Measurements from ENCODE around the gene CRYAB. TPM values are rescaled to one million over a fixed set of nuclear protein-coding genes. Genes with fewer than 3 reads are reported as not detected.

CRYAB gene
- total RNA-seq, 1 experiment from 2014 or later, result 1.1 TPM

GRCh38 chr11:111954154-111954553, 42.6 kb upstream of the CRYAB start:
- Mint-ChIP-seq H3K4me1 (ENCODE audit: low read depth, unreplicated experiment) (no peaks in the 10 kb centered on the region), H3K27ac (ENCODE audit: unreplicated experiment) (no peak overlapping the region), H3K9me3 (ENCODE audit: unreplicated experiment) (peaks cover 9% of the 10 kb centered on the region), H3K4me3 (ENCODE audit: unreplicated experiment) (no peak overlapping the region), H3K27me3 (ENCODE audit: insufficient read depth, unreplicated experiment) (no peaks in the 10 kb centered on the region), H3K36me3 (ENCODE audit: insufficient read depth, unreplicated experiment) (no peaks in the 10 kb centered on the region)
- H3K9me3 ChIP-seq, result 0 out of 2 replicates have a peak, but pooled peaks cover 11% of the 10 kb centered on the region
- H3K4me1 ChIP-seq, result no peaks in the 10 kb centered on the region
- no TSS peak for BruUV-seq (replicated peaks)
- H3K4me3 ChIP-seq (ENCODE audit: low read depth, low read length), result no peak overlapping the region
- POLR2A ChIA-PET, result no interaction called here
- no peak for TF ChIP-seq CTCF (IDR thresholded peaks at IDR 0.05; ENCODE audit: insufficient read depth in 1 of 2, low read depth in 1 of 2, low read length in 1 of 2, severe bottlenecking in 1 of 2, unreplicated experiment in 1 of 2)
- DNase-seq, result no peak
- CTCF ChIA-PET, result interaction anchor here (2.4 kb wide), 1 partner anchor 28 kb away, joined by 12 read pairs; no protein-coding TSS in a partner anchor
- no peaks in the 10 kb centered on the region for H3K27me3 ChIP-seq (replicated peaks; ENCODE audit: control insufficient read depth, insufficient read depth, low read length)
- no peaks in the 10 kb centered on the region for H3K36me3 ChIP-seq (ENCODE audit: control insufficient read depth, insufficient read depth, low read length)
- intact Hi-C loops (cut with micrococcal nuclease; ENCODE audit: unreplicated experiment), result no loop called here

GRCh38 chr11:111951565-111951964, 40.0 kb upstream of the CRYAB start:
- Mint-ChIP-seq H3K27me3 (ENCODE audit: insufficient read depth, unreplicated experiment) (no peaks in the 10 kb centered on the region), H3K4me1 (ENCODE audit: low read depth, unreplicated experiment) (no peaks in the 10 kb centered on the region), H3K4me3 (ENCODE audit: unreplicated experiment) (no peak overlapping the region), H3K36me3 (ENCODE audit: insufficient read depth, unreplicated experiment) (no peaks in the 10 kb centered on the region), H3K27ac (ENCODE audit: unreplicated experiment) (no peak overlapping the region), H3K9me3 (ENCODE audit: unreplicated experiment) (no peaks in the 10 kb centered on the region)
- no peak overlapping the region for H3K4me3 ChIP-seq (ENCODE audit: low read depth, low read length)
- no peak for DNase-seq
- H3K27me3 ChIP-seq (replicated peaks; ENCODE audit: control insufficient read depth, insufficient read depth, low read length), result no peaks in the 10 kb centered on the region
- H3K4me1 ChIP-seq, result no peaks in the 10 kb centered on the region
- BruUV-seq (replicated peaks), result no TSS peak
- intact Hi-C loops (cut with micrococcal nuclease; ENCODE audit: unreplicated experiment), result no loop called here
- 0 out of 2 replicates have a peak, but pooled peaks cover 11% of the 10 kb centered on the region for H3K9me3 ChIP-seq
- ChIA-PET CTCF (no interaction called here), POLR2A (no interaction called here)
- TF ChIP-seq CTCF (IDR thresholded peaks at IDR 0.05; ENCODE audit: insufficient read depth in 1 of 2, low read depth in 1 of 2, low read length in 1 of 2, severe bottlenecking in 1 of 2, unreplicated experiment in 1 of 2), result no peak
- H3K36me3 ChIP-seq (ENCODE audit: control insufficient read depth, insufficient read depth, low read length), result no peaks in the 10 kb centered on the region

GRCh38 chr11:111949519-111950426, 38.2 kb upstream of the CRYAB start:
- Histone ChIP-seq H3K9me3 (0 out of 2 replicates have a peak, but pooled peaks cover 11% of the 10 kb centered on the region), H3K4me1 (peaks cover 1% of the 10 kb centered on the region; the same call in 1 of the 2 replicates), H3K4me3 (ENCODE audit: low read depth, low read length) (no peak overlapping the region), H3K36me3 (ENCODE audit: control insufficient read depth, insufficient read depth, low read length) (no peaks in the 10 kb centered on the region), H3K27me3 (replicated peaks; ENCODE audit: control insufficient read depth, insufficient read depth, low read length) (no peaks in the 10 kb centered on the region)
- DNase-seq, result no peak
- no peak for TF ChIP-seq CTCF (IDR thresholded peaks at IDR 0.05; ENCODE audit: insufficient read depth in 1 of 2, low read depth in 1 of 2, low read length in 1 of 2, severe bottlenecking in 1 of 2, unreplicated experiment in 1 of 2)
- ChIA-PET POLR2A (no interaction called here), CTCF (no interaction called here)
- intact Hi-C loops (cut with micrococcal nuclease; ENCODE audit: unreplicated experiment), result no loop called here
- no TSS peak for BruUV-seq (replicated peaks)
- no peaks in the 10 kb centered on the region for H3K9me3 Mint-ChIP-seq (ENCODE audit: unreplicated experiment)
- no peak overlapping the region for H3K27ac Mint-ChIP-seq (ENCODE audit: unreplicated experiment)
- H3K27me3 Mint-ChIP-seq (ENCODE audit: insufficient read depth, unreplicated experiment), result no peaks in the 10 kb centered on the region
- no peaks in the 10 kb centered on the region for H3K36me3 Mint-ChIP-seq (ENCODE audit: insufficient read depth, unreplicated experiment)
- H3K4me1 Mint-ChIP-seq (ENCODE audit: low read depth, unreplicated experiment), result peaks cover 2% of the 10 kb centered on the region
- no peak overlapping the region for H3K4me3 Mint-ChIP-seq (ENCODE audit: unreplicated experiment)
